Right renal pelvis (tissue), 4 donors: ENCODE measurements around the gene GRPEL1. TPM values are rescaled to one million over a fixed set of nuclear protein-coding genes. Genes with fewer than 3 reads are reported as not detected.

Experiments
- DNase-seq, 4 donors: peaks; one replicate each; pipeline ENCODE4 v3.0.0-alpha.2; 2013; ENCODE audit warnings: low read depth in 4 of 4, low spot score in 3 of 4, missing footprints in 1 of 4
- polyA plus RNA-seq, 4 donors: library from polyadenylated mRNA; unstranded; fragments of 120-200 nt; gene quantifications; one replicate each; pipeline ENCODE4 v1.2.1, GENCODE V29; 2013; ENCODE audit not compliant: insufficient read length in 4 of 4

GRPEL1 gene
- polyA plus RNA-seq, 4 donors, result 35.7 to 41.0 (median 38.3) TPM

- DNase-seq, result no peak
Observed at GRCh38 chr4:7027284-7027683, 40.6 kb downstream of the GRPEL1 start.

DNA sequence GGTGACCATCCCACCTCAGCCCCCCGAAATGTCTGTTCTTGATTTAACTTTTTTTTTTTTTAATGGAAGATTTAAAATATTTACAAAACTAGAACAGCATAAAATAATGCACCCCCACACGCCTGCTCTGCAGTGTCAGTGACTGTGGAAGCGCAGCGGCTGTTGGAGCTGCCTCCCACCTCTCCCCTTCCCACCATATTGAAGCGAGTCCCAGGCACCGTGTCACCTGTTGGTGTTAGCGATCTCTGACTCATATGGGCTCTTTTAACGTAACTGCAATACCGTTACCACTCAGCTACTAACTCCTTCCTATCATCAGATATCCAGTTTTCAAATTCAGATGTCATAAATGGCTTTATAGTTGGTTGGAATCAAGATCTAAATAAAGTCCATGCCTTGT is 41.8 kb downstream of the GRPEL1 start:
- DNase-seq, result no peak

GRCh38 chr4:7025040-7025602 is 42.7 kb downstream of the GRPEL1 start:
- no peak for DNase-seq

DNA sequence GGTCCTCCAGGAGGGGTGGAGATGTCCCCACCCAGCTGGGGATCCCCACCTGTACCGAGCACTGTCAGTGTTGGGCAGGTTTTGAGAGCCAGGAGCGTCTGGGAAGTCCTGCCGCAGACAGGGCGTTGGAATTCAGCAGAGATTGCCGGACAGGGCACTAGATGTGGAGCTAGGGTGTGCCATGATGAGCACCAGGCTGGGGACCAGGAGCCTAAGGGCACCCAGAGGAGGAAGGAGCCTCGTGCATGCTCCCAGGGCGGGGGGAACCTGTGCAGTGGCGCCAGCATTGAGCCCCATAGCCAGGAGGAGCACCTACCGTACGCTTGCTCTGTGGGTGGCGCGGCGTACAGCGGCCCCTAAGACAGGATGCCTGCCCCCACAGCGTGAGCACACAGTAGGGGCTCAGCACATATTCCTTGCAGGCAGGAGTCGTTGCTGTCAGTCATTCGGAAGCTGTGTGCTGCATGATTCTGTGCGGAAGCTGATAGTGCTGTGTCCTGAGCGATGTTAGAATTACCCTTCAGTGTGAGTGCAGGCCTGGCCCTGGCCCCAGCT is 43.5 kb downstream of the GRPEL1 start:
- DNase-seq, result no peak

- DNase-seq, result no peak
Observed at GRCh38 chr4:7023901-7024300, 44.0 kb downstream of the GRPEL1 start.

- no peak for DNase-seq
Observed at GRCh38 chr4:7023486-7023885, 44.4 kb downstream of the GRPEL1 start.

- DNase-seq, result no peak
Observed at GRCh38 chr4:7021930-7022664, 45.8 kb downstream of the GRPEL1 start.

GRCh38 chr4:7021355-7021754 is 46.5 kb downstream of the GRPEL1 start:
- no peak for DNase-seq

DNA sequence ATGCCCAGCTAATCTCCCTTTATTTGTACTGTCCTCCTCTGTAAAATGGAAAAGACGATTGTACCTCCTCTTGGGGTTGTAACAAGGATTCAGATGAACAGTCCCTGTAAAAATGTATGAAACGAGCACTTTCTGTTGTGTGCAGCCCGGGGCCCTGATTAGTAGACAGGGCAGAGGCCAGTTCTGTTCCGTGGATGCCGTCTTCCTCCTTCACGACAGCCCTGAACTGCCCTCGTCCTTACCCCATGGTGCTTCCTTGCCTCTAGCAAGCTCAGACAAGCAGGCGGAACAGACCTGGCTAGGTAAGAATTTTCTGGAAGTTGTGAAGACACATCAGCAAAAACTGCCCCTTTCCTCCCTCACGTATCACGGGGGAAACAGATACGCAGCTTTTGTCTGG is 47.0 kb downstream of the GRPEL1 start:
- DNase-seq, result no peak

DNA sequence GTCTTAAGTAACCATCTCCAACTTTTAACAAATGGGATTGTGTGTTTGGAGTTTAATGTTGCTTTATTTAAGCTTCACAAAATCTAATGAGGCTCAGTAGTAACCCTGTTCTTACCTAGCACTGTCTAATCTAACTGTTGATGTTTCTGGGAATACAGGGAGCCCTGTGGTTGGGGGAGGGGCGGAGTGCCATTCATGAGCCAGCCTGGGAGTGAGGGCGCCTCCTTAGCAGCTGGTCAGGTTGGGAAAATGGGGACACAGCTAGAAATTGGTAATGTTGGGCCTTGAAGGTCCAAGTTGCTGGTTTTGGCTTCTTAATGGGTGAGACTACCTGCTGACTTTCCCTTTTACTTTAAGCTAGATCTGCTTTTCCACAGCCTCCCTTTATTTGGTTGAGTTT is 47.6 kb downstream of the GRPEL1 start:
- DNase-seq, result no peak

DNA sequence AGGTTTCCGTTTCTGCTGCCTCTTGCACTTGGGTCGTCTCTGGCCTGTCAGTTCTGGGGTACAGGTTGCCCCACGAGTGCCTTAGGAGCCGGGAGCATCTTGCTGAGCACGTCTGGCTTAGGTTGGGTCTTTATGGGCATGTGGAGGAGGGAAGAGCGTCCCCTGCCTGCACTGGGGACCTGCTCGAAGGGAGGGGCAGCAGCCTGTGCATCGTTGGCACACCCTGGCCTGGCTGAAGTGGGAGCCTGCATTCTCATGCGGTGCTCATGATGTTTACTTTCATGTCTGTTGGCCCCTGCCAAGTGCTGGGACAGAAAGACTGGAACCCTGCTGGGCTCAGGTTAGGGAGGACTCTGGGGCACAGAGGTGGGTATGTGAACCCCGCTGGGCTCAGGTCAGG is 48.5 kb downstream of the GRPEL1 start:
- no peak for DNase-seq

DNA sequence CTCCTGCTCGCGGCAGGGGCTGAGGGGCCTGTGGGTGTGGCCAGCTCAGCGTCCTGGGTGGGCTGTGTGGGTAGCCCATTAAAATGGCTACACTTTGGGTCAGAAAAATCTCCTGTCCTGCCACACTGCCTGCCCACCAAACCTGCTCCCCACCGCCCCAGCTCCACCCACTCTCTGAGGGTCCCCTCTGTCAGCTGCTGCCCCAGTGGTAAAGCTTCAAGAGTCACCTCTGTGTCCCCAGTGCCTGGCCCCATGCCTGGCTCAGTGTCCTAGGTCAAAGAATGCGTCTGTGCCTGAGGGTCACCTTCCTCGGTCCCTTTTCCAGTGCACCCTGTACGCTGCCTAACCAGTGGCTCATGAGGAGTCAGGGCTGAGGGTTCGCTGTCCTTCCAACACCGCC is 49.6 kb downstream of the GRPEL1 start:
- DNase-seq, result no peak

DNA sequence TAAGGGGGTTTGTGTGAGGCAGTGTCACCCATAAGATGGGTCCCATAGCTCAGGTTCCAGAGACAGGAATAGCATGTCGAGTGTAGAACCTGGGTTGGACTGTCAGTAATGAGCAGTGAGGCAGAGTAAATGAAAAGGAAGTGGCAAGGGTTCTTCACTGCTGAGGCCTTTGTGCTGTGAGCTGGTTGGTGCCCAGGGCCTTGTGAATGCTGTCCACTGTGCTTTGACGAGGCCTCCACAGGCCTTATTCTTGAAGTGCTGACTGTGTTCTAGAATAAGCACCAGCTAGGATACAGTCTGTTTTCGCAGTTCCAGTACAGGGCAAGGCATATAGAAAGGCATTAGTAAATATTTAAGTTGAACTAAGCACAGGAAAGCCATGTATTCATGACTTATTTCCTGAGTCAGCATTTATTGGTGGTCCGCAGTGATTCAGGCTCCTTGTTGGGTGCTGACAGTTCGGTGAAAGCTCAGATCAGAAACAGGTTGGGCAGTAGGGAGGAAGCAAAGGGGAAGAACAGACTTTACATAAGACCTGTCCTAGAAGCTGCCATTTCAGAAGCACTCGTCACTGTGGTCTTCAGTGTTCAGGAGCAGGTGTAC is 50.3 kb downstream of the GRPEL1 start:
- no peak for DNase-seq

DNA sequence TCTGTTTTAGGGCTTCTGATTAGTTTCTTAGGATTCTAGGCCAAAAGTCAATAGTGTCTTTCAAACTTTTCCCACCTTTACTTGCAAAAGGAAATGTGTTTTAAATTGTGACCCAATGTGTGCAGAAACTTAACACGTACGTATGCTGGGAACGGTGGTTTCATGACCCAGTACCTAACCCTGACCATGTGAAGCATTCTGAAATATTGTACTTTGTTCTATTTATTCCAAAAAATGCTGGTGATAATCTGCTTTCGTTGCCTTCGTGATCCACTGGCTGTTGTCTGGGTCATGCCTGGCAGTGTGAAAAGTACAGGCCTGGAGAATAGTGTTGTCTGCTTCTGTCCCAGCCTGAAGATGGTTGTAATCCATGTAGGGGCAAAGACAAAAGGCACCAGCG is 51.4 kb downstream of the GRPEL1 start:
- no peak for DNase-seq

DNA sequence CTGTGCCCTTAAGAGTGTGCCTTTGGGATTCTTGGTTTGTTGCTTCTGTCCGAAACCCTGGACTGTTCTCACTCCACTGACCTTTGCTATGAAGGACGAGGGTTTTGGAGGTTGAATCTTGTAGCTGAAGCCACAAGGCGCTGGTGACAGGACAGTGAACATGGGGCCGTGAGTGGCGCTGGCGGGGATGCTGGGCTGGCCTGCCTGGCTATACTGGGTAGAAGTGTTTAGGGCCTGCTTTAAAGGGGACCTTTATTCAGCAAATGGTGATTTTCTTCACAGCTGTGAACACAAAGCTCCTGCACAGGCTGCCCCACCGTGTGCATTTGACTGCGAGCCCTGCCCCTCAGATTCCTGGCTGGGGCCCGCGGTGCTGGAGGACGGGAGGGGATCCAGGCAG is 51.8 kb downstream of the GRPEL1 start:
- no peak for DNase-seq

- no peak for DNase-seq
Observed at GRCh38 chr4:7015383-7016035, 52.4 kb downstream of the GRPEL1 start.

- no peak for DNase-seq
Observed at GRCh38 chr4:7014815-7015214, 53.0 kb downstream of the GRPEL1 start.

GRCh38 chr4:7013175-7013574 is 54.7 kb downstream of the GRPEL1 start:
- no peak for DNase-seq

GRCh38 chr4:7009564-7009963 is 58.3 kb downstream of the GRPEL1 start:
- no peak for DNase-seq
